ENCODE results near the gene CNKSR3. TPM values are rescaled to one million over a fixed set of nuclear protein-coding genes. Genes with fewer than 3 reads are reported as not detected.

CNKSR3 gene
- total and polyA plus RNA-seq, 8 donors, result 1.2 to 40.0 (median 6.2) TPM

- Histone ChIP-seq H3K27me3 (no peaks in the 10 kb centered on the region), H3K4me1 (no peaks in the 10 kb centered on the region), H3K27ac (no peak overlapping the region), H3K36me3 (no peaks in the 10 kb centered on the region), H3K4me3 (no peak overlapping the region), H3K9me3 (no peaks in the 10 kb centered on the region)
- intact Hi-C loops (cut with DNase I; ENCODE audit: low total_unique reads), result no loop called here
- no peak for DNase-seq
- TF ChIP-seq EP300 (IDR thresholded peaks at IDR 0.05) (no peak), POLR2A (IDR thresholded peaks at IDR 0.05) (no peak)
- WGBS, 5 donors, result 91 to 97% (median 92%) methylated on average over 6 of the region's 6 CpGs
Measured at GRCh38 chr6:154529957-154530356, 19.5 kb upstream of the CNKSR3 start.

- Histone ChIP-seq H3K36me3 (no peaks in the 10 kb centered on the region), H3K27ac (no peak overlapping the region), H3K4me1 (no peaks in the 10 kb centered on the region), H3K9me3 (no peaks in the 10 kb centered on the region), H3K27me3 (no peaks in the 10 kb centered on the region), H3K4me3 (no peak overlapping the region)
- 60 to 87% (median 76%) methylated on average over 3 of the region's 3 CpGs for WGBS, 5 donors
- TF ChIP-seq POLR2AphosphoS5 (IDR thresholded peaks at IDR 0.05), result no peak
- no peak for TF ChIP-seq CTCF (IDR thresholded peaks at IDR 0.05)
- no peak for TF ChIP-seq EP300 (IDR thresholded peaks at IDR 0.05)
- no peak for TF ChIP-seq POLR2A (IDR thresholded peaks at IDR 0.05)
- no peak for DNase-seq
- intact Hi-C loops (cut with DNase I; ENCODE audit: low total_unique reads), result no loop called here
Measured at GRCh38 chr6:154528310-154528915, 17.9 kb upstream of the CNKSR3 start.

- no peak for DNase-seq
- no peak for TF ChIP-seq CTCF (IDR thresholded peaks at IDR 0.05)
- no peak for TF ChIP-seq POLR2AphosphoS5 (IDR thresholded peaks at IDR 0.05)
- no peak for TF ChIP-seq POLR2A (IDR thresholded peaks at IDR 0.05)
- TF ChIP-seq EP300 (IDR thresholded peaks at IDR 0.05), result no peak
- no peaks in the 10 kb centered on the region for H3K36me3 ChIP-seq
- WGBS, 5 donors, result 61 to 74% (median 65%) methylated on average over 1 of the region's 1 CpG
- no peak overlapping the region for H3K27ac ChIP-seq
- H3K9me3 ChIP-seq, result no peaks in the 10 kb centered on the region
- H3K27me3 ChIP-seq, result no peaks in the 10 kb centered on the region
- intact Hi-C loops (cut with DNase I; ENCODE audit: low total_unique reads), result no loop called here
- H3K4me1 ChIP-seq, result no peaks in the 10 kb centered on the region
- H3K4me3 ChIP-seq, result no peak overlapping the region
Measured at GRCh38 chr6:154526996-154527395, 16.5 kb upstream of the CNKSR3 start.

- no peak overlapping the region for H3K4me3 ChIP-seq
- no peak for TF ChIP-seq POLR2AphosphoS5 (IDR thresholded peaks at IDR 0.05)
- TF ChIP-seq CTCF (IDR thresholded peaks at IDR 0.05), result no peak
- TF ChIP-seq EP300 (IDR thresholded peaks at IDR 0.05), result no peak
- TF ChIP-seq POLR2A (IDR thresholded peaks at IDR 0.05), result no peak
- no peak overlapping the region for H3K27ac ChIP-seq
- intact Hi-C loops (cut with DNase I; ENCODE audit: low total_unique reads), result no loop called here
- H3K9me3 ChIP-seq, result no peaks in the 10 kb centered on the region
- H3K27me3 ChIP-seq, result no peaks in the 10 kb centered on the region
- no peak for DNase-seq
- no peaks in the 10 kb centered on the region for H3K4me1 ChIP-seq
- no peaks in the 10 kb centered on the region for H3K36me3 ChIP-seq
- WGBS, 5 donors, result 48 to 75% (median 68%) methylated on average over 4 of the region's 4 CpGs
Measured at GRCh38 chr6:154522576-154522975, 12.1 kb upstream of the CNKSR3 start.

GRCh38 chr6:154521412-154521811, 10.9 kb upstream of the CNKSR3 start:
- H3K36me3 ChIP-seq, result no peaks in the 10 kb centered on the region
- intact Hi-C loops (cut with DNase I; ENCODE audit: low total_unique reads), result no loop called here

More at GRCh38 chr6:154521412-154521811, 10.9 kb upstream of the CNKSR3 start:
- Histone ChIP-seq H3K9me3 (no peaks in the 10 kb centered on the region), H3K4me1 (no peaks in the 10 kb centered on the region), H3K27me3 (no peaks in the 10 kb centered on the region), H3K4me3 (no peak overlapping the region), H3K27ac (no peak overlapping the region)
- TF ChIP-seq POLR2A (IDR thresholded peaks at IDR 0.05) (no peak), CTCF (IDR thresholded peaks at IDR 0.05) (no peak), POLR2AphosphoS5 (IDR thresholded peaks at IDR 0.05) (no peak), EP300 (IDR thresholded peaks at IDR 0.05) (no peak)
- DNase-seq, result no peak
- 87 to 93% (median 89%) methylated on average over 7 of the region's 7 CpGs for WGBS, 5 donors
